Measurements from ENCODE around the gene RNF13. TPM values are rescaled to one million over a fixed set of nuclear protein-coding genes. Genes with fewer than 3 reads are reported as not detected.
"Not testable (repeated sequence)": the region's sequence is repeated elsewhere in the genome, so short reads cannot be mapped to it uniquely, and the experiment has no call there.

Gene RNF13
- polyA plus RNA-seq, 2 donors, result 23.7 to 31.3 TPM

DNA sequence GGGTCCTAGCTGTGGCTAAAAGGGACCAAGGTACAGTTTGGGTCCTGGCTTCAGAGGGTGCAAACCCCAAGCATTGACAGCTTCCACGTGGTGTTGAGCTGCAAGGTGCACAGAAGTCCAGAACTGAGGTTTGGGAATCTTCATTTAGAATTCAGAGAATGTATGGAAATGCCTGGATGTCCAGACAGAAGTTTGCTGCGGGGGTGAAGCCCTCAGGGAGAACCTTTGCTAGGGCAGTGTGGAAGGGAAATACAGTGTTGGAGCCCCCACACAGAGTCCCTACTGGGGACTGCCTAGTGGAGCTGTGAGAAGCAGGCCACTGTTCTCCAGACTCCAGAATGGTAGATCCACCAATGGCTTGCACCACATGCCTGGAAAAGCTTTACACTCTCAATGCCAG is 17.9 kb downstream of the RNF13 start:
- Histone ChIP-seq H3K9me3 (ENCODE audit: control insufficient read depth in 2 of 2, insufficient read depth in 1 of 2, low read depth in 1 of 2, low read length in 1 of 2) (peaks cover 0 to 6% of the 10 kb centered on the region in 2 donors), H3K27me3 (ENCODE audit: control insufficient read depth in 1 of 2, insufficient read depth in 2 of 2, low read length in 2 of 2) (no peaks in the 10 kb centered on the region), H3K27ac (ENCODE audit: low read depth in 2 of 2, low read length in 1 of 2) (no peak overlapping the region), H3K4me1 (ENCODE audit: control insufficient read depth in 2 of 2, insufficient read depth in 2 of 2, low read length in 1 of 2) (no peaks in the 10 kb centered on the region), H3K36me3 (ENCODE audit: control insufficient read depth in 2 of 2, insufficient read depth in 2 of 2, low read length in 1 of 2) (no peaks in the 10 kb centered on the region), H3K4me3 (ENCODE audit: low read depth in 1 of 2, low read length in 2 of 2) (no peak overlapping the region)
- WGBS, 2 donors, result 95 to 98% methylated on average over 2 of the region's 2 CpGs

DNA sequence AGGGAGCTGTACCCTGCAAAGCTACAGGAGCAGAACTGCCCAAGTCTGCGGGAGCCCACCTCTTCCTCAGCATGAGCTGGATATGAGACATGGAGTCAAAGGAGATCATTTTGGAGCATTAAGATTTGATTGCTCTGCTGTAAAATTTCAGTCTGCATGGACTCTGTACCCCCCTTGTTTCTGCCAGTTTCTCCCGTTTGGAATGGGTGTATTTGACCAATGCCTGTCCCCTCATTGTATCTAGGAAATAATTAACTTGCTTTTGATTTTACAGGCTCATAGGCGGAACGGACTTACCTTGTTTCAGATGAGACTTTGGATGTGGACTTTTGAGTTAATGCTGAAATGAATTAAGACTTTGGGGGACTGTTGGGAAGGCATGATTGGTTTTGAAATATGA is 18.3 kb downstream of the RNF13 start:
- Histone ChIP-seq H3K36me3 (ENCODE audit: control insufficient read depth in 2 of 2, insufficient read depth in 2 of 2, low read length in 1 of 2) (no peaks in the 10 kb centered on the region), H3K27me3 (ENCODE audit: control insufficient read depth in 1 of 2, insufficient read depth in 2 of 2, low read length in 2 of 2) (no peaks in the 10 kb centered on the region), H3K4me1 (ENCODE audit: control insufficient read depth in 2 of 2, insufficient read depth in 2 of 2, low read length in 1 of 2) (no peaks in the 10 kb centered on the region), H3K9me3 (ENCODE audit: control insufficient read depth in 2 of 2, insufficient read depth in 1 of 2, low read depth in 1 of 2, low read length in 1 of 2) (peaks cover 0 to 6% of the 10 kb centered on the region in 2 donors), H3K27ac (ENCODE audit: low read depth in 2 of 2, low read length in 1 of 2) (no peak overlapping the region), H3K4me3 (ENCODE audit: low read depth in 1 of 2, low read length in 2 of 2) (no peak overlapping the region)
- 94 to 96% methylated on average over 4 of the region's 4 CpGs for WGBS, 2 donors

DNA sequence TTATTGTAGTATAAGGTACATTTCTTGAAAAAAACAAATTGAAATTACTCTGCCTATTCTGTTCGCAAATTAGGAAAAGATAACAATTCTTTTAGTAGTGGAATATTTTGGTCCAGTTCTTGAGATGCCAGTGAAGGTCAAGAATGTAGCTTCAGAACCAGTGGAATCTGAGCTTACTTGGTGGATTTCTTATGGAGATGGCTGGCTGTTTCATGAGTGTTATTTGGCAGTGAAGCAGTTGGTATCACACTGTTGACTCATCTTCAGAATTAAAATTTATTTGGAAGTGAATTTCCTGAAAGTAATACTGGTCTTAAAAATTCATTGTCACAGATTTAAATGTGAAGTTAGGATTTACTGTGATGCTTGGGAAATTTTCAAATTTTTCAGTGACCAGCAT is 19.1 kb downstream of the RNF13 start:
- Histone ChIP-seq H3K27me3 (ENCODE audit: control insufficient read depth in 1 of 2, insufficient read depth in 2 of 2, low read length in 2 of 2) (no peaks in the 10 kb centered on the region), H3K4me3 (ENCODE audit: low read depth in 1 of 2, low read length in 2 of 2) (no peak overlapping the region), H3K36me3 (ENCODE audit: control insufficient read depth in 2 of 2, insufficient read depth in 2 of 2, low read length in 1 of 2) (no peaks in the 10 kb centered on the region), H3K27ac (ENCODE audit: low read depth in 2 of 2, low read length in 1 of 2) (no peak overlapping the region), H3K4me1 (ENCODE audit: control insufficient read depth in 2 of 2, insufficient read depth in 2 of 2, low read length in 1 of 2) (no peaks in the 10 kb centered on the region), H3K9me3 (ENCODE audit: control insufficient read depth in 2 of 2, insufficient read depth in 1 of 2, low read depth in 1 of 2, low read length in 1 of 2) (peaks cover 0 to 6% of the 10 kb centered on the region in 2 donors)
- 95 to 100% methylated on average over 1 of the region's 1 CpG for WGBS, 2 donors

- 95 to 96% methylated on average over 2 of the region's 2 CpGs for WGBS, 2 donors
- Histone ChIP-seq H3K4me3 (ENCODE audit: low read depth in 1 of 2, low read length in 2 of 2) (no peak overlapping the region), H3K36me3 (ENCODE audit: control insufficient read depth in 2 of 2, insufficient read depth in 2 of 2, low read length in 1 of 2) (no peaks in the 10 kb centered on the region), H3K27me3 (ENCODE audit: control insufficient read depth in 1 of 2, insufficient read depth in 2 of 2, low read length in 2 of 2) (no peaks in the 10 kb centered on the region), H3K9me3 (ENCODE audit: control insufficient read depth in 2 of 2, insufficient read depth in 1 of 2, low read depth in 1 of 2, low read length in 1 of 2) (peaks cover under 1 to 10% of the 10 kb centered on the region in 2 donors), H3K4me1 (ENCODE audit: control insufficient read depth in 2 of 2, insufficient read depth in 2 of 2, low read length in 1 of 2) (no peaks in the 10 kb centered on the region), H3K27ac (ENCODE audit: low read depth in 2 of 2, low read length in 1 of 2) (no peak overlapping the region)
These were observed 20.2 kb downstream of the RNF13 start for GRCh38 chr3:149833241-149833640.

DNA sequence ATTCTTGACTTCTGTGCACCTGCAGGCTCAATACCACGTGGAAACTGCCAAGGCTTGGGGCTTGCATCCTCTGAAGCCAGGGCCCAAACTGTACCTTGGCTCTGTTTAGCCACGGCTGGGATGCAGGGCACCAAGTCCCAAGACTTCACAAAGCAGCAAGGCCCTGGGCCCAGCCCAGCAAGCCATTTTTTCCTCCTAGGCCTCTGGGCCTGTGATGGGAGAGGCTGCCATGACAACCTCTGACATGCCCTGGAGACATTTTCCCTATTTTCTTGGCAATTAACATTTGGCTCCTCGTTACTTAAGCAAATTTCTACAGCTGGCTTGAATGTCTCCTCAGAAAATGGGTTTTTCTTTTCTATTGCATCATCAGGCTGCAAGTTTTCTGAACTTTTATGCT is 25.5 kb downstream of the RNF13 start:
- not testable (repeated sequence) for H3K27me3 ChIP-seq (ENCODE audit: control insufficient read depth in 1 of 2, insufficient read depth in 2 of 2, low read length in 2 of 2); H3K36me3 ChIP-seq (ENCODE audit: control insufficient read depth in 2 of 2, insufficient read depth in 2 of 2, low read length in 1 of 2); H3K27ac ChIP-seq (ENCODE audit: low read depth in 2 of 2, low read length in 1 of 2); H3K9me3 ChIP-seq (ENCODE audit: control insufficient read depth in 2 of 2, insufficient read depth in 1 of 2, low read depth in 1 of 2, low read length in 1 of 2); H3K4me1 ChIP-seq (ENCODE audit: control insufficient read depth in 2 of 2, insufficient read depth in 2 of 2, low read length in 1 of 2); H3K4me3 ChIP-seq (ENCODE audit: low read depth in 1 of 2, low read length in 2 of 2)
- WGBS, 2 donors, result 85 to 86% methylated on average over 3 of the region's 3 CpGs

GRCh38 chr3:149839469-149839868 is 26.5 kb downstream of the RNF13 start:
- 91 to 93% methylated on average over 3 of the region's 3 CpGs for WGBS, 2 donors
- not testable (repeated sequence) for H3K4me3 ChIP-seq (ENCODE audit: low read depth in 1 of 2, low read length in 2 of 2); H3K9me3 ChIP-seq (ENCODE audit: control insufficient read depth in 2 of 2, insufficient read depth in 1 of 2, low read depth in 1 of 2, low read length in 1 of 2); H3K4me1 ChIP-seq (ENCODE audit: control insufficient read depth in 2 of 2, insufficient read depth in 2 of 2, low read length in 1 of 2); H3K27me3 ChIP-seq (ENCODE audit: control insufficient read depth in 1 of 2, insufficient read depth in 2 of 2, low read length in 2 of 2); H3K27ac ChIP-seq (ENCODE audit: low read depth in 2 of 2, low read length in 1 of 2); H3K36me3 ChIP-seq (ENCODE audit: control insufficient read depth in 2 of 2, insufficient read depth in 2 of 2, low read length in 1 of 2)

DNA sequence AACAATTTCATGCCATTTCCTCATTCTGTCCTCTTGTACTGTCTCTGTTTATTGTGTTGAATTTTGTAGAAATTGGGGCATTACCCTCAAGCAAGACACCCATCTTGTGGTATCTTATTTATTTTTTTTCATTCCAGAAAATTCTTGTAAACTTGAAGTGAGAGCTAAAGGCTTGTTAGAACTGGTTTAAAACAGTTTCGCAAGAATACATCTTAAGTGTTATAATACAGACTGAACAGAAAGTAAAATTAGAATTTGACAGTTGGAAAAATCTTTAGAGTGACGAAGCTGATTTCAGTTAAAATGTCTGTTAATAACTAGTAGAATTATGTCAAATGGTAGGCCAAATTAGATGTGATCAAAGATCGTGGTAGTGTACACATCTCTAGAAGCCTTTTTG is 26.9 kb downstream of the RNF13 start:
- no peaks in the 10 kb centered on the region for H3K4me1 ChIP-seq (ENCODE audit: control insufficient read depth in 2 of 2, insufficient read depth in 2 of 2, low read length in 1 of 2)
- H3K36me3 ChIP-seq (ENCODE audit: control insufficient read depth in 2 of 2, insufficient read depth in 2 of 2, low read length in 1 of 2), result no peaks in the 10 kb centered on the region
- no peak overlapping the region for H3K27ac ChIP-seq (ENCODE audit: low read depth in 2 of 2, low read length in 1 of 2)
- peaks cover 3 to 8% of the 10 kb centered on the region in 2 donors for H3K9me3 ChIP-seq (ENCODE audit: control insufficient read depth in 2 of 2, insufficient read depth in 1 of 2, low read depth in 1 of 2, low read length in 1 of 2)
- H3K4me3 ChIP-seq (ENCODE audit: low read depth in 1 of 2, low read length in 2 of 2), result no peak overlapping the region
- H3K27me3 ChIP-seq (ENCODE audit: control insufficient read depth in 1 of 2, insufficient read depth in 2 of 2, low read length in 2 of 2), result no peaks in the 10 kb centered on the region
- 59 to 79% methylated on average over 3 of the region's 3 CpGs for WGBS, 2 donors

GRCh38 chr3:149843502-149843901 is 30.5 kb downstream of the RNF13 start:
- H3K36me3 ChIP-seq (ENCODE audit: control insufficient read depth in 2 of 2, insufficient read depth in 2 of 2, low read length in 1 of 2), result no peaks in the 10 kb centered on the region
- no peak overlapping the region for H3K4me3 ChIP-seq (ENCODE audit: low read depth in 1 of 2, low read length in 2 of 2)
- H3K4me1 ChIP-seq (ENCODE audit: control insufficient read depth in 2 of 2, insufficient read depth in 2 of 2, low read length in 1 of 2), result no peaks in the 10 kb centered on the region
- H3K27ac ChIP-seq (ENCODE audit: low read depth in 2 of 2, low read length in 1 of 2), result no peak overlapping the region
- 90 to 92% methylated on average over 2 of the region's 2 CpGs for WGBS, 2 donors
- H3K27me3 ChIP-seq (ENCODE audit: control insufficient read depth in 1 of 2, insufficient read depth in 2 of 2, low read length in 2 of 2), result no peaks in the 10 kb centered on the region
- peaks cover under 1% of the 10 kb centered on the region in 2 donors for H3K9me3 ChIP-seq (ENCODE audit: control insufficient read depth in 2 of 2, insufficient read depth in 1 of 2, low read depth in 1 of 2, low read length in 1 of 2)

- Histone ChIP-seq H3K9me3 (ENCODE audit: control insufficient read depth in 2 of 2, insufficient read depth in 1 of 2, low read depth in 1 of 2, low read length in 1 of 2) (no peaks in the 10 kb centered on the region), H3K27me3 (ENCODE audit: control insufficient read depth in 1 of 2, insufficient read depth in 2 of 2, low read length in 2 of 2) (no peaks in the 10 kb centered on the region), H3K4me1 (ENCODE audit: control insufficient read depth in 2 of 2, insufficient read depth in 2 of 2, low read length in 1 of 2) (no peaks in the 10 kb centered on the region), H3K27ac (ENCODE audit: low read depth in 2 of 2, low read length in 1 of 2) (no peak overlapping the region), H3K36me3 (ENCODE audit: control insufficient read depth in 2 of 2, insufficient read depth in 2 of 2, low read length in 1 of 2) (no peaks in the 10 kb centered on the region), H3K4me3 (ENCODE audit: low read depth in 1 of 2, low read length in 2 of 2) (no peak overlapping the region)
- WGBS, 2 donors, result 79 to 87% methylated on average over 2 of the region's 2 CpGs
These were observed 31.1 kb downstream of the RNF13 start for GRCh38 chr3:149844091-149844490.

DNA sequence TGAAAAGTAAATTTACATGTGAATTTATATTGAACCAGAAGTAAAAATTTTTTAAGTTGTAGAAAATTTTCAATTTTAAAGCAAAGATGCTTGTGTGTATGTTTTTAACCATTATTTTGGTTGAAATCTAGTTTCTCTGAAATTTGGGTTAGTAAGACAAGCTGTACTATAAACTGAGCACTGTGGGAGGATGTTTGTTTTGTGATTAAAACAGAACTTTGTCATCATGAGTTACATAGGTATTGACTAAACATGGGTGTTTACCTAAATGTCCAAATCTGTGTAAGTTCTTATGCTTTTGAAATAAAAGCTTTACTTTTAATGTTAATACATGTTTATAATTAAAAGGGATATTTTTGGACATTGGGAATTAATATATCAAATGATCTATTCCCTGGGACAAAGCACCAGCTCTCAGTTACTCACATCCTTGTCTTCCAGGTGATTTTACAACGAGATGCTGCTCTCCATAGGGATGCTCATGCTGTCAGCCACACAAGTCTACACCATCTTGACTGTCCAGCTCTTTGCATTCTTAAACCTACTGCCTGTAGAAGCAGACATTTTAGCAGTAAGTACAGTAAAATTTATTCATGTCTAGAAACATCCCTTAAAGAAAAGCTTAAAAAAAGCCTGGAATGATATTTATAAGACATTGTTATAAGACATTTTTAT is 32.7 kb downstream of the RNF13 start:
- no peak overlapping the region for H3K4me3 ChIP-seq (ENCODE audit: low read depth in 1 of 2, low read length in 2 of 2)
- no peaks in the 10 kb centered on the region for H3K36me3 ChIP-seq (ENCODE audit: control insufficient read depth in 2 of 2, insufficient read depth in 2 of 2, low read length in 1 of 2)
- WGBS, 2 donors, result 91 to 92% methylated on average over 1 of the region's 1 CpG
- no peaks in the 10 kb centered on the region for H3K4me1 ChIP-seq (ENCODE audit: control insufficient read depth in 2 of 2, insufficient read depth in 2 of 2, low read length in 1 of 2)
- H3K27ac ChIP-seq (ENCODE audit: low read depth in 2 of 2, low read length in 1 of 2), result no peak overlapping the region
- H3K9me3 ChIP-seq (ENCODE audit: control insufficient read depth in 2 of 2, insufficient read depth in 1 of 2, low read depth in 1 of 2, low read length in 1 of 2), result no peaks in the 10 kb centered on the region
- no peaks in the 10 kb centered on the region for H3K27me3 ChIP-seq (ENCODE audit: control insufficient read depth in 1 of 2, insufficient read depth in 2 of 2, low read length in 2 of 2)

All from esophagus (tissue), 2 donors.